ENCODE measurements around the gene BDH1. TPM values are rescaled to one million over a fixed set of nuclear protein-coding genes. Genes with fewer than 3 reads are reported as not detected.

Gene BDH1
- total and polyA plus RNA-seq, 2 of the 8 experiments (the other 6 are each of a cell fraction or from before 2014, with no cell fraction given) = 27.2 to 28.1 TPM

DNA sequence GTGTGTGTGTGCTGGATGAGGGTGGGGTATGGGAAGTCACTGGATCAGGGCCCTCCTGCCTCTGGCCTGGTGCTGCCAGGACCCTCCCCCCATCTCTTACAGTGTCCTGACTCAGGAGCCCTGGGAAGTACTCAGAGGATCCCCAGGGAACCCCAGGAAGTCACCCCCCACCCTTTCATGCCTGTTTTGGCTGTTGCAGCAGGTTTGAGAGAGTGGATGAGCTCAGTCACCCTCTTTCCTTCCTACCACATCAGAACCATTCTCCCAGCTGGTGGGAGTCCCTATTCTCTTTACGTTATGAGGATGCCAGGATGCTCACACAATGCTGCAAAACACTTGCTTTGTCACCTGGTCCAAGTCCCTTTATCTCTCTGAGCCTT is 59.0 kb downstream of the BDH1 start:
- Histone ChIP-seq H3K4ac (replicated peaks; ENCODE audit: insufficient read length, low read depth, low read length) (no peak overlapping the region), H3K9ac (replicated peaks in 1 of 4; ENCODE audit: extremely low read depth in 1 of 4, low read depth in 3 of 4, low read length in 3 of 4) (no peak overlapping the region), H3K9me3 (ENCODE audit: insufficient read depth in 2 of 2, low read depth in 1 of 2, low read length in 1 of 2) (peaks cover 0 to 8% of the 10 kb centered on the region in 2 experiments; a peak in 1 of 4 replicates), H3K27me3 (replicated peaks in 1 of 4; ENCODE audit: control insufficient read depth in 3 of 4, extremely low read depth in 1 of 4, insufficient read depth in 3 of 4, low read length in 3 of 4) (no peaks in the 10 kb centered on the region), H4K8ac (ENCODE audit: extremely low read depth, insufficient read depth, low read length) (no peak overlapping the region), H4K20me1 (replicated peaks in 1 of 2; ENCODE audit: control insufficient read depth in 1 of 2, insufficient read depth in 2 of 2, low read length in 2 of 2) (no peaks in the 10 kb centered on the region), H2BK12ac (ENCODE audit: low read depth, low read length) (no peak overlapping the region), H3K23me2 (ENCODE audit: low read depth, low read length) (no peaks in the 10 kb centered on the region), H2BK15ac (ENCODE audit: low read length) (no peak overlapping the region), H3K14ac (ENCODE audit: insufficient read length) (no peak overlapping the region), H2AFZ (ENCODE audit: low read length) (no peak overlapping the region), H3K36me3 (ENCODE audit: control insufficient read depth in 2 of 4, insufficient read depth in 4 of 4, low read length in 3 of 4) (no peaks in the 10 kb centered on the region; a peak in 2 of 8 replicates), H3K4me2 (ENCODE audit: insufficient read depth in 1 of 2, low read depth in 2 of 2, low read length in 2 of 2) (no peak overlapping the region), H3K56ac (replicated peaks; ENCODE audit: insufficient read length, low read depth, low read length) (no peak overlapping the region), H3K23ac (ENCODE audit: insufficient read length) (no peak overlapping the region), H4K91ac (replicated peaks; ENCODE audit: insufficient read length, low read length) (no peak overlapping the region), H2BK20ac (ENCODE audit: low read length) (no peak overlapping the region), H3K4me1 (replicated peaks in 1 of 4; ENCODE audit: control insufficient read depth in 3 of 4, insufficient read depth in 4 of 4, low read length in 3 of 4) (no peaks in the 10 kb centered on the region), H3K18ac (ENCODE audit: extremely low read depth, low read length) (no peak overlapping the region), H3K27ac (ENCODE audit: low read depth, low read length) (no peak overlapping the region), H3K79me2 (ENCODE audit: control insufficient read depth in 1 of 2, insufficient read depth in 2 of 2, low read length in 2 of 2) (no peaks in the 10 kb centered on the region), H3K79me1 (ENCODE audit: low read depth, low read length) (no peaks in the 10 kb centered on the region), H4K5ac (ENCODE audit: insufficient read length, low read depth, low read length) (no peak overlapping the region), H3K4me3 (ENCODE audit: extremely low read depth in 1 of 4, insufficient read depth in 2 of 4, low read depth in 3 of 4, low read length in 4 of 4) (no peak overlapping the region), H2BK120ac (replicated peaks; ENCODE audit: low read depth, low read length) (no peak overlapping the region), H2BK5ac (ENCODE audit: low read depth, low read length) (no peak overlapping the region), H2AK5ac (ENCODE audit: low read depth, low read length) (no peak overlapping the region)
- FAIRE-seq (no peak), DNase-seq (ENCODE audit: low read depth in 1 of 2, low spot score in 2 of 2) (no peak)
- ChIA-PET CTCF (ENCODE audit: partially characterized antibody) (interaction anchor here (0.6 to 2.0 kb wide), 3 partner anchors 13 to 57 kb away, joined by 3 to 8 read pairs (median 4); no protein-coding TSS in a partner anchor), POLR2A (ENCODE audit: partially characterized antibody) (no interaction called here)
- TF ChIP-seq KDM1A (IDR thresholded peaks at IDR 0.05; ENCODE audit: borderline replicate concordance, low read length) = no peak
- no peak for TF ChIP-seq CHD2 (IDR thresholded peaks at IDR 0.05; ENCODE audit: low read length)
- no peak for TF ChIP-seq POLR2AphosphoS5 (IDR thresholded peaks at IDR 0.05; ENCODE audit: low read depth, low read length)
- no peak for TF ChIP-seq JUND (IDR thresholded peaks at IDR 0.05; ENCODE audit: low read length)
- no peak for TF ChIP-seq SP2 (IDR thresholded peaks at IDR 0.05; ENCODE audit: low read length)
- TF ChIP-seq SRF (IDR thresholded peaks at IDR 0.05; ENCODE audit: low read depth, low read length) = no peak
- WGBS, 2 experiments (ENCODE audit: extremely low coverage in 1 of 2, insufficient coverage in 1 of 2, insufficient read length in 1 of 2, insufficient replicate concordance in 2 of 2, low coverage in 1 of 2, low lambda C conversion rate in 2 of 2, missing lambda C conversion rate in 1 of 2) = 93% methylated on average over 1 of the region's 1 CpG; no CpG with 5 or more reads in 1 of the 2 experiments
